Cerebellar cortex (tissue), 1 donor: ENCODE measurements around the gene MACROD2.
"Not testable (repeated sequence)": the region's sequence is repeated elsewhere in the genome, so short reads cannot be mapped to it uniquely, and the experiment has no call there.

ENCODE experiments used
- DNase-seq: peaks from one replicate; pipeline ENCODE4 v3.0.0-alpha.2; 2015; ENCODE audit warnings: low spot score

The MACROD2 gene

DNA sequence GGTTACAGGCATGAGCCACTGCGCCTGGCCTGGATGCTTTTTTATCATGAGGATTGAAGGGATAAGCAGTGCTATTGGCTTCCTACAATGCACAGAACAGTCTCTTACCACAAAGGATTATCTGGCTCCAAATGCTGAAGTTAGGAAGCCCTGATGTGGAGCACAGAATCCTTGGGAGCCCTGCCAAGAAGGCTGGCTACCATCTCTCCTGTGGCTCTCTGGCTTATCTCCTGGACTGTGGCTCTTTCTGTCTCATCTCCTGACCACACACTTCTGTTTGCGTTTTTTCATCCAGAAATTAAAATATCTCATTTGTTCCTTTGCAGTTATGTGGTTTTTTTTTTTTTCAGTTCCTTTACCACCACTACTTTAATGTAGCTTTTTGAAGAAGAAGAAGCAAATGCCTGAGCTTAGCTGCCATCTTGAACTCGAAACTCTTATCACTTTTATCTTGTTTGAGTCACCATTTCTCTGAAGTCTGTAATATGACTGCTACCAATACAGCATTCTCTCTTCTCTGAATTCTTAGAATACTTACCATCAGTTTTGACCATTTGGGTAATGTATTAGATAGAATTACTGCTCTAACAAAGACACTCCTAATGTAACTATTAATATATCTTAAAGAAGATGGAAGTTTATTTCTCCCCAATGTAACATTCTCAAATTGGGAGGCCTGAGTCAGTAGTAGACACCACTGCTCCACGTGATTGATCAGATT, 1533.2 kb downstream of the MACROD2 start:
- peak; percentile 84 for DNase-seq

DNA sequence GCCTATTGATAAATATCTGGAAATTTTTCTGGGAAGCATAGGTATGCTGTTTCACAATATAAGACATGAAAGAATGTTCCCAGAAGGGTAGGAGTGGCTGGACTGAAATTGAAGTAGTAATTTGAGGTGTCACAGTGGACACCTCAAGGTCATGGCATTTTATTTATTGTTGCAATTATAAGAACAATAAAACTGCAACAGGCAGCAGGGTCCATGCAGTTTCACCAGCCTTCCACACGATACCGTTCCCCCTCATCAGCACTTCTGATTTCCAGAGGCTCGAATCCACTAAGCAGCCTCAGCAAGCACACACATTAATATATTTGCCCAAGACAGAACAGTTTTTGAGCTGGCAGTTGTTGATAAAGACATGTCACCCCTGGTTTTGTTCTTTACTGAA, 1540.5 kb downstream of the MACROD2 start:
- DNase-seq: no peak

GRCh38 chr20:15537200-15537599, 1541.9 kb downstream of the MACROD2 start:
- DNase-seq: not testable (repeated sequence)

DNA sequence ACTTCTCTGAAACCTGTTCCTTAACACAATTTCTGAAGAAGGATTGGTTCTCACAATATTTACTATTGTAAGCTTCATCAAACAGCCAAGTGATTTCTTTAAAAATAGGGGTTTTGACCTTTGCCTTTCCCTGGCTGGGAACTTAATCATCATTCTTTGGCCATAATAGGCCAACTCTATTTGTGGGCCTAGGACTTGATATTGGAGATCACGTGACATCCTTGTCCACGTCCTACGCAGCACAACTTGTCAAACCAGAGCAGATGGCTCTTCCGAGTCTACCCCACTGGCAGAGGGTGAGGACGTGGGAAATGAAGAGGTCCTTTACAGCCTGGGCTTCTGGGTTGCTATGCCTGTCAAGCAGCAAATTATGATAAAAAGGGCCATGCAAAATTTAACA, 1547.3 kb downstream of the MACROD2 start:
- DNase-seq: no peak

DNA sequence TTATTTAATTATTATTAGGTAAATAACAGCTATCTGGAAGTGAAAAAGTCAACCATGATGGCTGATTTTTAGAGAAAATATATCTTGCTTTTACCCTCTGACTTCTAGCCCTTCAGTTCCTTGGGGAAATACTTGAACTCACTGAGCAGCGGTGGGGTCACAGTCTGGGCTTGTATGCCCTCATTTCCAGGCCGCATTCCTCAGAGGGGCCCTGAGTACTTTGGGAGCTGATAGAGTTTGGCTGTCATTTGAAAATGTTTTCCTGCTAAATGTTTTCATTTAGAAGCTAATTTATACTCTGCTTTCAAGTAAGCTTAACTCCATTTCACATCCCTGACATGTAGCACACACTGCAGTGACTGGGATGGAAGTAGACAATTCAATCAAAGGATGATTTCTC, 1549.4 kb downstream of the MACROD2 start:
- peak; percentile 25 for DNase-seq

- DNase-seq: no peak
Observed at GRCh38 chr20:15546525-15547023, 1551.3 kb downstream of the MACROD2 start.

- DNase-seq: peak; percentile 76
Observed at GRCh38 chr20:15547119-15547518, 1551.8 kb downstream of the MACROD2 start.

DNA sequence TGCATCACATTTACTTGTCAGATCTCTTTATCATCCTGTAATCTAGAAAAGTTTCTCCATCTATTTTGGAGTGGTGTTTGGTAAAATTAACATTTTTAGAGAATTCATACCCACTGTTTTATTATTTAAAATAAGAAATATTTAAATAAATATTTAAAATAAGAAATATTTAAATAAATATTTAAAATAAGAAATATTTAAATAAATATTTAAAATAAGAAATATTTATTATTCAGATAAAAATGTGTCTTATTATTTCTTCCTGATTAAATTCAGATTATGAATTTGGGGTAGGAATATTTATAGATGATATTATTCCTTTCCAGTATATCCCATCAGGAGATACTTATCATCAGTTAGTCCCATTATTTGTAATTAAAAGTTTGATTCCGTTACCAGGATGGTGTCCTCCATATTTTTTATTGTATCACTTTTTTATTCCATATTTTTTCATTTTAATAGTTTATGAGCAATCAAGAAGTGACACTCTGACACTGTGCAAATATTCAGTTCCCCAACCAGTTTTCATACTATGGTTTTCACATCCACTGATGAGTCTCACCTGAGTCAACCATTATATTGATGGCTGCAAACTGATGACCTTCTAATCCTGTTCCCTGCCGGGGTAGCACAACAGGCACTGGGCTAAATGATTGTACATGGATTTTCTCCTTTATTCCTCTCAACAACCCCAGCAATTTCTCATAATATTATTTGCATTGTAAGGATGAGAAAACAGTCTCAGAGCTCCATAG, 1555.0 kb downstream of the MACROD2 start:
- no peak for DNase-seq

DNA sequence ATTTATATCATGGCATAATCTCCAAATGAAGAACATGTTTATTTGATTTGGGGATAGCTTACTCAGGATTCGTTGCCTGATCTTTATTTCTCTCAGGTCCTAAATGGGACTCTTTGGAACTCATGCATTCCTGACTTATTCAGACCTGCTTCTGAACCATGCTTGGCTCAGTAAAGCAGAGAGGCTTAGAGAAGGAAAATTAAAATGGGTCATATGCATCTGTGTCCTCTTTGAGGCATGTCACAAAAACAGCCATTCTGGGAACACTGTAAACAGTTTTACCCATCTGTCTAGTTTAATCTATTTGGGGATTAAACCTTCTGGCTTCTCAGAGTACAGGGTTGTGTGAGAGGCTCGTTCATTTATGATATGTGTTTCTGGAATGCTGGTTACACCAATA, 1560.6 kb downstream of the MACROD2 start:
- peak; percentile 75 for DNase-seq

GRCh38 chr20:15556869-15557268, 1561.6 kb downstream of the MACROD2 start:
- DNase-seq: no peak

DNA sequence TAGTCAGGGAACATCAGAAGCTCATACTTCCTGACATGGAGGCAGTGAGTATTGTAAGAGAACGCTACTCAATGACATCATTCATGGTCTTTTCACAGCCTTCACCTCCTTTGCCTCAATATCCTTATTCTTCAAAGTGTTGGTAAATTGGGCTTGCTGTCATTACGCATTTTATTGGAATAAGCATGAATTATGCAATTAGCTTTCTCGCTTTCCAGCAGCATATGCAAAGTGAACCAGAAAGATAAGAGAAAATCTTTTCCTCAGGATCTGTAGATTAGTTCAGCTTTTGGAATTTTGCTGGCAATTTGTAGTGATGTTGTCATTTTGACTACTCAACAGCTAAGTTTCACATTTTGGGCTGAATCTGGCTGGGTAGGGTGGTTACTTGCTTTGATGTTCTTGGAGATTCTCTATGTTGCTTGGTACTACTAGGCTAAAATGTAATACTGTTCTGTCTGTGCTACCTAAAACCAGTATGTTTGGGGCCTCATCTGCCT, 1565.8 kb downstream of the MACROD2 start:
- DNase-seq: no peak

GRCh38 chr20:15561707-15562404, 1566.5 kb downstream of the MACROD2 start:
- DNase-seq: no peak

DNA sequence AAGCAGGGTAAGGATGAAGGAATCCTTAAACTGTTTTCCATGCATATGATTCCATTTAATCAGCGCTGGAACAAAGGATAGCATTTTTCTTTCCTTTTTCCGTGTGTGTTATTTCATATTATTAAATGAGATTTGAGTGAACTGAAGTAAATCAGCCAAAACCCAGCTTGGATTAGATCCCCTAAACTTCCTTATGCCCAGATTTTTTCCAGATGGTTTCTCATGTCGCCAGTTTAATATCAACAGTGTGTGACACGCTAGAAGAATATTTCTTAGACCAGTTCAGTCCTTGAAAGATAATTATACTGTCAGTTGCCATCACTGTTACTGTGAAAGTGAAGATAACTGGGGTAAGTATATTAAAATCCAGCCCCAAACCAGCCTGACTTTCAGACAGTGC, 1568.5 kb downstream of the MACROD2 start:
- DNase-seq: no peak

DNA sequence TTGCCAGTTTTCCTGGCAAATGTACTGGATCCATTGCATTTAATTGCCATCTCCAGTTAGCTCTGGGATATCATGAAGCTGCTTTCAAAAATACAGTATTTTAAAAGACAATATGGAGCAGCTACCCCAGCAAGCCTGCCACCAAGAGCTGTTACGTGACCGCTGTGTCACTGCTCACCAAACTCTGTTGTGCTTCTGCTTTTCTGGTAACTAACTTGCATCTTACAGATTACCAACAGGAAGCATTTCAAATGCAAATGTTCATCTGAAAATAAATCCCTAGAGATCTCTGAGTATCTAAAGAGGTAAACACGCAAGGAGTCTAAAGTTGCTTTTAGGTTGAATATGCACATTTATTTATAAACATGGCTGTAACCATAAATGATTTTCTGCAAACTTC, 1569.7 kb downstream of the MACROD2 start:
- DNase-seq: no peak

DNA sequence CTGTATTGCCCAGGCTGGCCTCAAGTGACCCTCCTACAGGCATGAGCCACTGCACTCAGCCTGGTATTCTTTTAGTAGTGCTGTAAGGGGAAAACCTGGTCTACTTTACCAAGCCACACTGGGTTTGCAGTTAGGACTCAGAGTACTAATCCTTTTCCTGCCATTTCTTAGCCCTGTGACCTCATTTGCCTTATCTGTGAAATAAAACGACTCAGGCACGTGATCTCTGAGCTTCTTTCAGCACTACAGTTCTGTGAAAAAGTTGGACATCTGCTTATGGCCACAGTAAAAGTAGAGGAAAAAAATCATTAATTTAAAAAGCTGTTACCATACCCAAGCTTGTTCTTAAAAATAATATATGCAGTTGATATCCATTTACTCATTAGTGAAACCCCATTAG, 1570.5 kb downstream of the MACROD2 start:
- DNase-seq: no peak

GRCh38 chr20:15567219-15567618, 1571.9 kb downstream of the MACROD2 start:
- no peak for DNase-seq

- no peak for DNase-seq
Observed at GRCh38 chr20:15570156-15570555, 1574.8 kb downstream of the MACROD2 start.

GRCh38 chr20:15571056-15571455, 1575.7 kb downstream of the MACROD2 start:
- DNase-seq: no peak

GRCh38 chr20:15575255-15575654, 1579.9 kb downstream of the MACROD2 start:
- no peak for DNase-seq

GRCh38 chr20:15576411-15576810, 1581.1 kb downstream of the MACROD2 start:
- DNase-seq: no peak

DNA sequence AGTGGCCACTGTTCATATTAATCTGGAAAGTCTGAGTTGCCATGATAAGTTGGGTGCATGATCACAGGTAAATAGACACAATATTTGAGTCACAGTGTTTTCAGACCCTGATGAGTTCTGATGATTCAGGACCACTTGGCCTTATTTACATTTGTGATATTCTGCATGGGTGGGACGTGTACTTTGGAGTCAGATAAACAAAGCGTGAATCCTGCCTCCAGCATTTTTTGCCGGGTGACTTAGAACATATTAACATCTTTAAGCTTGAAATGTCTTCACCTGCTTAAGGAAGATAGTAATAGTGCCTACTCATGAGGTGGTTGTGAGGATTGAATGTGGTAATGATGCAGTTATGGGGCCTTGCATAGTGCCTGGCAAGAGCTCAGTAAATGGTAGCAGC, 1582.8 kb downstream of the MACROD2 start:
- DNase-seq: no peak

DNA sequence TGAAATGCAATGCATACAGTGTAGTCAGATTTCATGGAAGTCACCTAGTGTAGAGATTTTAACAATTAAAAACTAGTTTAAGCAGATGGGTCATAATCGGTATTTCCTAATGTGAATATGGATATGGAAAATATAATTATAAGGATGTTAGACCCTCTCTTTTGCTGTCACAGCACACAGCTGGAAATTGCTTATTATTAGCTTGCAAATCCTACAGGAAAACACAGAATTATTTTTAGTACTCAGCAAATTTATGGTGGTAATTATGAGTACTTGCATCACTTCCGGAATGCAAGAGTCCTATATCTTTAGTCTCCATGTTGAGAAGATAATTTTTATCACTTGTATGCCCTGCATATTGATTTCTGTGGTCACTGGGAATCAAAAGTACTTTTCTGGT, 1584.4 kb downstream of the MACROD2 start:
- no peak for DNase-seq
